T-helper 9 cell (primary cell): Measurements from ENCODE around the gene KCNJ18.
"Not testable (repeated sequence)": the region's sequence is repeated elsewhere in the genome, so short reads cannot be mapped to it uniquely, and the experiment has no call there.

ENCODE experiments used
- DNase-seq: peaks from one replicate; pipeline ENCODE4 v3.0.0-alpha.2; 2020

Gene KCNJ18

GRCh38 chr17:21705021-21705601 lies 12.8 kb downstream of the KCNJ18 start:
- DNase-seq: no peak

- DNase-seq: not testable (repeated sequence)
These were observed 13.4 kb downstream of the KCNJ18 start for GRCh38 chr17:21705746-21706145.

- DNase-seq: not testable (repeated sequence)
These were observed 14.2 kb downstream of the KCNJ18 start for GRCh38 chr17:21706546-21706945.

- not testable (repeated sequence) for DNase-seq
These were observed 14.8 kb downstream of the KCNJ18 start for GRCh38 chr17:21707131-21707530.

- DNase-seq: not testable (repeated sequence)
These were observed 15.6 kb downstream of the KCNJ18 start for GRCh38 chr17:21707711-21708611.

GRCh38 chr17:21708612-21709535 lies 16.6 kb downstream of the KCNJ18 start:
- not testable (repeated sequence) for DNase-seq

GRCh38 chr17:21709994-21710393 lies 17.7 kb downstream of the KCNJ18 start:
- not testable (repeated sequence) for DNase-seq

- not testable (repeated sequence) for DNase-seq
These were observed 18.2 kb downstream of the KCNJ18 start for GRCh38 chr17:21710486-21710885.

GRCh38 chr17:21711182-21711581 lies 18.9 kb downstream of the KCNJ18 start:
- DNase-seq: no peak

GRCh38 chr17:21713020-21713419 lies 20.7 kb downstream of the KCNJ18 start:
- not testable (repeated sequence) for DNase-seq

- not testable (repeated sequence) for DNase-seq
These were observed 21.3 kb downstream of the KCNJ18 start for GRCh38 chr17:21713631-21714030.

GRCh38 chr17:21714676-21715075 lies 22.4 kb downstream of the KCNJ18 start:
- DNase-seq: not testable (repeated sequence)

- DNase-seq: not testable (repeated sequence)
These were observed 23.6 kb downstream of the KCNJ18 start for GRCh38 chr17:21715877-21716276.

- DNase-seq: not testable (repeated sequence)
These were observed 26.6 kb downstream of the KCNJ18 start for GRCh38 chr17:21718971-21719370.

- not testable (repeated sequence) for DNase-seq
These were observed 27.3 kb downstream of the KCNJ18 start for GRCh38 chr17:21719511-21720226.

GRCh38 chr17:21720566-21720965 lies 28.2 kb downstream of the KCNJ18 start:
- not testable (repeated sequence) for DNase-seq

GRCh38 chr17:21722268-21722667 lies 29.9 kb downstream of the KCNJ18 start:
- not testable (repeated sequence) for DNase-seq

GRCh38 chr17:21724216-21725006 lies 32.1 kb downstream of the KCNJ18 start:
- DNase-seq: not testable (repeated sequence)

- not testable (repeated sequence) for DNase-seq
These were observed 38.8 kb downstream of the KCNJ18 start for GRCh38 chr17:21731076-21731475.

GRCh38 chr17:21733931-21734330 lies 41.6 kb downstream of the KCNJ18 start:
- DNase-seq: not testable (repeated sequence)

GRCh38 chr17:21735814-21736213 lies 43.5 kb downstream of the KCNJ18 start:
- DNase-seq: not testable (repeated sequence)
